AG20443 (cell line): ENCODE data around the gene DDRGK1.
A peak's percentile ranks its signal among the peaks of the same experiment; 100 is the strongest.

Experiments
- DNase-seq: peaks from one replicate; pipeline ENCODE4 v3.0.0; 2012; ENCODE audit warnings: low spot score, mixed read lengths

The DDRGK1 gene

GRCh38 chr20:3204124-3204794, at the start of gene DDRGK1:
Gene DDRGK1, minus strand, starts transcription at chr20:3204682. Its CDS starts 55 bp downstream, at chr20:3204627.
- DNase-seq = peak; percentile 96

GRCh38 chr20:3251806-3252205, 47.3 kb upstream of the DDRGK1 start:
- DNase-seq = peak; percentile 64

DNA sequence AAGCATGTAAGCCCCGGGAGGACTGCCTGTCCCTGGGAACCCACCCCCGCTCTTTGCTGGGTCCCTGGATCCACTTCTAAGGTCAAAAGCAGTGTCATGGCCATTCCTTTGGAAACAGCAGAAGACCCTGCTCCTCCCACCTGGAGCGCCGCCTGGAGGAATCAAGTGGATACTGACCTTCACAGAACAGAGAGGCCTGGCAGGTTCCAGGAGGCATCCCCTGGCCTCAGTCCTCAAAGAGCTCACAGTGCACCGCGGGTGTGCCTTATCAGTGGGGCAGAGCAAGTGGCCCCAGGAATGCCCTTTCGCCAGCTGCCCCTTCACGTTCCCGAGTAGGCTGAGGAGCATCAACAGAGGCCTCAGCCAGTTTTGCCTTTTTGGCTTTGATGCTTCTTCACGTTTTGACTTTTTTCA, 45.6 kb upstream of the DDRGK1 start:
- DNase-seq = no peak

DNA sequence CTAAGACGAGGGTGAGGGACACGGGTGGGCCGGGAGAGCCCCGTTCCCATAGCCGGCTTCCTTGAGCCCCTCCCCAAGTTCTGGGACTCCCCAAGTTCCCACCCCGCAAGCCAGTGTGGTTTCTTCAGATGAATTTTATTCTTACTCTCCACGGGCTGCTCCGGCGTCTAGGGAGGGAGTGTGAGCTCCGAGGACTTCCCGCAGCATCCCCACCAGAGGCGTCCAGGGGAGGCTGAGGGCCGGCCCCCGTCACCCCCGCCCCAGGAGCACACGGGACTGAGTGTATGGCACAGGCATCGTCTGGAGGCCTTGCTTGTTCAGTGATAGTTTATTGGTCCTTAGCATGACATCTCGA, 44.5 kb upstream of the DDRGK1 start:
- DNase-seq = peak; percentile 36

GRCh38 chr20:3248167-3248992, 43.9 kb upstream of the DDRGK1 start:
- DNase-seq = peak; percentile 65

- no peak for DNase-seq
Observed at GRCh38 chr20:3247638-3248037, 43.2 kb upstream of the DDRGK1 start.

GRCh38 chr20:3246682-3247081, 42.2 kb upstream of the DDRGK1 start:
- no peak for DNase-seq

GRCh38 chr20:3245711-3246110, 41.2 kb upstream of the DDRGK1 start:
- no peak for DNase-seq

GRCh38 chr20:3245156-3245555, 40.7 kb upstream of the DDRGK1 start:
- DNase-seq = no peak

- DNase-seq = no peak
Observed at GRCh38 chr20:3244613-3245012, 40.1 kb upstream of the DDRGK1 start.

- DNase-seq = no peak
Observed at GRCh38 chr20:3243718-3244358, 39.4 kb upstream of the DDRGK1 start.

GRCh38 chr20:3242172-3242692, 37.8 kb upstream of the DDRGK1 start:
- DNase-seq = no peak

DNA sequence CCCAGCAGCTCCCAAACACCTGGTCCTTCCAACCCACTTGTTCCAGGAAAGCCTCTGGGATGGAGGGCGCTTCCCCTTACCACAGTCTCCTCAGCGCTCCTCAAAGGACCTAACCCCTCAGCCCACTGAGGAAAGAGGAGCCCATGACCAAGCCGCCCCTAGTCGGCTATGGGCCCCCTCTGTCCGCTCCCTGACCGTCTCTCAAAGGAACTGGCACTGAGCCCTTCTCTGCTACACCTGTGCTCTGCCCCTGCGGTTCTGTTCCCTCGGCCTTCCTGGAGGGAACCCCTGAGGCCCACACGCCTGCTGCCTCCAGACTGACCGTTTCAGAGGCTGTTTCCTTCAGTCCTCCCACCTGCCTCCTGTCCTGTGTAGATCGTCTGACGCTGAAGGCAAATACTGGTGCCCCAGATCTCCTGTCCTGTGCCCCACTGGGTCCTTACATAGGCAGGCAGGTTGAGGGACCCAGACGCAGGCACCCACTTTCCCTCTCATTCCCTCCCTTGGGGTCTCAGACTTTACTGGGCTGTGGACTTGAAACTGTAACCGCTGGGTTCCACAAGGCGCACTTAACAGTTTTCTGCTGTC, 36.4 kb upstream of the DDRGK1 start:
- no peak for DNase-seq

GRCh38 chr20:3239867-3240775, 35.6 kb upstream of the DDRGK1 start:
- DNase-seq = peak; percentile 62

DNA sequence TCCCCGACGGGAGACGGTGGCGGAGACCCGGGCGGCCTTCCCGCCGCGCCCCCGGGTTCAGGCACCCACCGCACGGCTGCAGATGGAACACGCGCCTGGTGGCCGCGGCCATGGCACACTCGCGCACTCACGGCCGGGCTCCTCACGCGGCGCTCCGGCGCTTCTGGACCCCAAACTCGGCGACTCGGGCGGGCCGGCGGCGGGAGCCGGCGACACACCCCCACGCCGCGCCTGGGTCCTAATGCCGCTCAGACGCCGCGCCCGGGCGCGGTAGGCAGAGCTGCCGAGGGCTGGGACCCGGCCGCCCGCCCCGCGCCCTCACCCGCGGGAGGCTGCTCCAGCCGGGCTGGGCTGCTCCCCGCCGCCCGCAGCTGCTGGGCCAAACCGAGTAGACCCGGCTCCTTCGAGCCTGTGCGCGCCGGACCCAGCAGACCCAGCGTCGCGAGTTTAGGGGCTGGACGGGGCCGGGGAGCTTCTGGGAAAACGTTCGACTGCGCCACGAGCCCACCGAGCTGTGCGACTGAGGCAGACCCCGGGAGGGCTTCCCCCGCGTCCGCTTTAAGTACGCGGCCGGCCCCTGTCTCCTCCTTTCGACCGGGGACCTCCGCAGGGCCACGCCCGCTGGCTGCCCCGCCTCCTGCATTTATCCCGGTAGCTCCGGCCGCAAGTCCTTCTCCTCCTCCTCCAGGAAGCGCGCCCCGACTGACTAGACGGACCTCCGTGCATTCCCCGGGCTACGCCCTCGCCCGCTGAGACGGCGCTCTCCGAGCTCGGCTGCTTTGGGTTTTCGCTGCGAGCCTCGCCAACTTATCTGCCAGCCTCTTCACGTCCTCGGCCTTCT, 34.8 kb upstream of the DDRGK1 start, which contains the start of gene SLC4A11:
SLC4A11 (minus strand) TSS at position 165 of the 841 bp plus-strand sequence; CDS start at position 112, 53 bp downstream.
- peak; percentile 91 for DNase-seq

GRCh38 chr20:3238616-3239025, 34.1 kb upstream of the DDRGK1 start:
- DNase-seq = peak; percentile 76

- DNase-seq = no peak
Observed at GRCh38 chr20:3237958-3238615, 33.6 kb upstream of the DDRGK1 start.

- no peak for DNase-seq
Observed at GRCh38 chr20:3237011-3237957, 32.8 kb upstream of the DDRGK1 start.
